H1 (cell line): ENCODE data around the gene CLDN14. TPM values are rescaled to one million over a fixed set of nuclear protein-coding genes. Genes with fewer than 3 reads are reported as not detected.

Experiments used
- CTCF ChIA-PET: fragments of 300-600 bp; sonication (Branson Sonifier 250); formaldehyde crosslinking; loops from one replicate; lab custom pipeline; 2021; ENCODE audit not compliant: partially characterized antibody; lab: Charles Lee
- POLR2A ChIA-PET: fragments of 300-600 bp; sonication (Branson Sonifier 250); formaldehyde crosslinking; loops from one replicate; lab custom pipeline; 2021; ENCODE audit warnings: inconsistent platforms; ENCODE audit not compliant: partially characterized antibody; lab: Charles Lee
- DNase-seq, 2 experiments: peaks; one replicate each; pipeline versions ENCODE4 v3.0.0 to v3.0.0-alpha.2; 2010 to 2022; ENCODE audit warnings: low spot score in 2 of 2, low read depth in 1 of 2, mixed read lengths in 1 of 2
- FAIRE-seq: peaks from 2 replicates; lab custom pipeline; 2011; peaks lifted over from hg19 to GRCh38; lab: Jason Lieb, UNC
- H2AFZ ChIP-seq: 2 replicates; pipeline ENCODE4 v1.8.1; 2012; ENCODE audit warnings: low read length, inconsistent platforms
- H2AK5ac ChIP-seq: 2 replicates; pipeline ENCODE4 v1.6.1; 2013; ENCODE audit warnings: low read depth, low read length
- H2BK120ac ChIP-seq: replicated peaks from 2 replicates; pipeline ENCODE3; 2013; ENCODE audit warnings: low read depth, low read length, inconsistent platforms
- H2BK12ac ChIP-seq: 2 replicates; pipeline ENCODE4 v1.6.1; 2013; ENCODE audit warnings: low read depth, low read length
- H2BK15ac ChIP-seq: 2 replicates; pipeline ENCODE4 v1.6.1; 2013; ENCODE audit warnings: low read length
- H2BK20ac ChIP-seq: 2 replicates; pipeline ENCODE4 v1.6.1; 2013; ENCODE audit warnings: low read length
- H2BK5ac ChIP-seq: 2 replicates; pipeline ENCODE4 v1.6.1; 2013; ENCODE audit warnings: low read depth, low read length
- H3K14ac ChIP-seq: 2 replicates; pipeline ENCODE4 v1.6.1; 2013; ENCODE audit warnings: inconsistent platforms; ENCODE audit not compliant: insufficient read length
- H3K18ac ChIP-seq: 2 replicates; pipeline ENCODE4 v1.6.1; 2013; ENCODE audit warnings: low read length; ENCODE audit errors: extremely low read depth
- H3K23ac ChIP-seq: 2 replicates; pipeline ENCODE4 v1.6.1; 2013; ENCODE audit warnings: inconsistent platforms; ENCODE audit not compliant: insufficient read length
- H3K23me2 ChIP-seq: 2 replicates; pipeline ENCODE4 v1.6.1; 2013; ENCODE audit warnings: low read depth, low read length
- H3K27ac ChIP-seq: 2 replicates; pipeline ENCODE4 v1.6.1; 2011; ENCODE audit warnings: low read depth, low read length, inconsistent platforms
- H3K27me3 ChIP-seq, 4 experiments: replicated peaks in 1 of 4; 1 replicate in 1 of 4; 2 replicates in 3 of 4; pipeline versions ENCODE4 v1.6.1 to v1.8.1; 2011 to 2013; ENCODE audit warnings: low read length in 3 of 4, mild to moderate bottlenecking in 3 of 4, inconsistent platforms in 2 of 4, mixed read lengths in 2 of 4, moderate library complexity in 1 of 4; ENCODE audit not compliant: control insufficient read depth in 3 of 4, insufficient read depth in 3 of 4; ENCODE audit errors: extremely low read depth in 1 of 4
- H3K36me3 ChIP-seq, 4 experiments: 2 replicates each; pipeline versions ENCODE4 v1.6.1 to v1.8.1; 2011 to 2013; ENCODE audit warnings: mild to moderate bottlenecking in 4 of 4, low read length in 3 of 4, moderate library complexity in 2 of 4, control low read depth in 1 of 4, inconsistent platforms in 1 of 4; ENCODE audit not compliant: insufficient read depth in 4 of 4, control insufficient read depth in 2 of 4
- H3K4ac ChIP-seq: replicated peaks from 2 replicates; pipeline ENCODE3; 2013; ENCODE audit warnings: low read length, low read depth, mixed read lengths, inconsistent platforms; ENCODE audit not compliant: insufficient read length
- H3K4me1 ChIP-seq, 4 experiments: replicated peaks in 1 of 4; 1 replicate in 1 of 4; 2 replicates in 3 of 4; pipeline versions ENCODE4 v1.6.1 to v1.8.1; 2011 to 2013; ENCODE audit warnings: low read length in 3 of 4, inconsistent platforms in 2 of 4, mixed read lengths in 1 of 4; ENCODE audit not compliant: insufficient read depth in 4 of 4, control insufficient read depth in 3 of 4
- H3K4me2 ChIP-seq, 2 experiments: 2 replicates each; pipeline versions ENCODE4 v1.6.1 to v1.8.1; 2011 to 2013; ENCODE audit warnings: low read depth in 2 of 2, low read length in 2 of 2, control low read depth in 1 of 2, inconsistent platforms in 1 of 2, mild to moderate bottlenecking in 1 of 2; ENCODE audit not compliant: insufficient read depth in 1 of 2
- H3K4me3 ChIP-seq, 4 experiments: fragments of 200-600, 300-600 bp in 1 of 4; sonication (generic), shearing (Covaris generic), sonication (Bioruptor Twin) in 1 of 4; 2 replicates each; pipeline versions ENCODE4 v1.5.1 to v1.8.1; 2011 to 2016; ENCODE audit warnings: low read length in 4 of 4, low read depth in 3 of 4, control low read depth in 2 of 4, inconsistent platforms in 2 of 4, mild to moderate bottlenecking in 2 of 4, mixed read lengths in 1 of 4, moderate library complexity in 1 of 4; ENCODE audit not compliant: insufficient read depth in 2 of 4; ENCODE audit errors: extremely low read depth in 1 of 4
- H3K56ac ChIP-seq: replicated peaks from 2 replicates; pipeline ENCODE3; 2013; ENCODE audit warnings: low read depth, mild to moderate bottlenecking, mixed read lengths, low read length, inconsistent platforms; ENCODE audit not compliant: insufficient read length
- H3K79me1 ChIP-seq: 2 replicates; pipeline ENCODE4 v1.6.1; 2013; ENCODE audit warnings: low read depth, low read length, control low read depth
- H3K79me2 ChIP-seq, 2 experiments: 2 replicates each; pipeline versions ENCODE4 v1.6.1 to v1.8.1; 2012 to 2013; ENCODE audit warnings: low read length in 2 of 2, mild to moderate bottlenecking in 2 of 2, inconsistent platforms in 1 of 2; ENCODE audit not compliant: insufficient read depth in 2 of 2, control insufficient read depth in 1 of 2
- H3K9ac ChIP-seq, 4 experiments: replicated peaks in 1 of 4; 1 replicate in 1 of 4; 2 replicates in 3 of 4; pipeline versions ENCODE4 v1.6.1 to v1.8.1; 2011 to 2013; ENCODE audit warnings: low read depth in 3 of 4, low read length in 3 of 4, control low read depth in 2 of 4, mild to moderate bottlenecking in 2 of 4, moderate library complexity in 2 of 4, inconsistent platforms in 1 of 4; ENCODE audit errors: extremely low read depth in 1 of 4
- H3K9me3 ChIP-seq, 2 experiments: 2 replicates each; pipeline versions ENCODE4 v1.6.1 to v1.8.1; 2012 to 2013; ENCODE audit warnings: mild to moderate bottlenecking in 2 of 2, moderate library complexity in 2 of 2, control low read depth in 1 of 2, inconsistent platforms in 1 of 2, low read depth in 1 of 2, low read length in 1 of 2, mixed read lengths in 1 of 2; ENCODE audit not compliant: insufficient read depth in 2 of 2
- H4K20me1 ChIP-seq, 2 experiments: replicated peaks in 1 of 2; 2 replicates each; pipeline versions ENCODE3 to v1.8.1; 2011 to 2013; ENCODE audit warnings: inconsistent platforms in 2 of 2, low read length in 2 of 2, mild to moderate bottlenecking in 1 of 2; ENCODE audit not compliant: insufficient read depth in 2 of 2, control insufficient read depth in 1 of 2
- H4K5ac ChIP-seq: 2 replicates; pipeline ENCODE4 v1.6.1; 2013; ENCODE audit warnings: low read length, low read depth, mixed read lengths, inconsistent platforms; ENCODE audit not compliant: insufficient read length
- H4K8ac ChIP-seq: 2 replicates; pipeline ENCODE4 v1.8.0; 2013; ENCODE audit warnings: mild to moderate bottlenecking, moderate library complexity, low read length, inconsistent platforms; ENCODE audit not compliant: insufficient read depth; ENCODE audit errors: extremely low read depth
- H4K91ac ChIP-seq: replicated peaks from 2 replicates; pipeline ENCODE3; 2013; ENCODE audit warnings: low read length, mixed read lengths, inconsistent platforms; ENCODE audit not compliant: insufficient read length
- BRCA1 ChIP-seq: IDR thresholded peaks from 2 replicates; pipeline ENCODE4 v1.6.1; 2012; ENCODE audit warnings: low read depth, low read length, improper control_type of control experiment
- CBX5 ChIP-seq: fragments of 300-800, 300-1000 bp; sonication (generic); IDR thresholded peaks from 2 replicates; pipeline ENCODE4 v1.7.1; 2016; ENCODE audit warnings: antibody characterized with exemption, low read length, low read depth
- CEBPB ChIP-seq: IDR thresholded peaks from 2 replicates; pipeline ENCODE4 v1.6.1; 2012; ENCODE audit warnings: low read depth, low read length
- CHD1 ChIP-seq: IDR thresholded peaks from 2 replicates; pipeline ENCODE4 v1.6.1; 2012; ENCODE audit warnings: low read depth, low read length, improper control_type of control experiment
- HDAC2 ChIP-seq, 2 experiments: fragments of 300-600 bp in 1 of 2; sonication (generic) in 1 of 2; IDR thresholded peaks; 2 replicates each; pipeline ENCODE4 v1.6.1; 2011 to 2012; ENCODE audit warnings: low read depth in 2 of 2, low read length in 2 of 2, mild to moderate bottlenecking in 2 of 2, moderate library complexity in 2 of 2, borderline replicate concordance in 1 of 2, inconsistent platforms in 1 of 2
- KDM4A ChIP-seq: IDR thresholded peaks from one replicate; pipeline ENCODE4 v1.7.1; 2012; ENCODE audit warnings: low read depth, mild to moderate bottlenecking, moderate library complexity, low read length, inconsistent platforms; ENCODE audit not compliant: severe bottlenecking
- PHF8 ChIP-seq: fragments of 200-600 bp; sonication (generic); conservative IDR thresholded peaks from 2 replicates; pipeline ENCODE4 v1.7.1; 2012; ENCODE audit warnings: low read depth, mild to moderate bottlenecking, inconsistent platforms, low read length, moderate library complexity
- SIRT6 ChIP-seq: IDR thresholded peaks from one replicate; pipeline ENCODE4 v1.7.1; 2012; ENCODE audit warnings: low read length, inconsistent platforms
- SIX5 ChIP-seq: IDR thresholded peaks from 2 replicates; pipeline ENCODE4 v1.6.1; 2011; ENCODE audit warnings: mild to moderate bottlenecking, low read depth, low read length
- SRF ChIP-seq: IDR thresholded peaks from 2 replicates; pipeline ENCODE4 v1.6.1; 2011; ENCODE audit warnings: mild to moderate bottlenecking, low read depth, low read length, moderate library complexity
- WGBS, 2 experiments: shearing (Covaris generic) in 1 of 2; methylation state at CpG; one replicate each; pipeline versions ENCODE4 v1.1.6 to v1.1.7; 2013 to 2015; ENCODE audit warnings: low lambda C conversion rate in 2 of 2, mixed read lengths in 2 of 2, inconsistent platforms in 1 of 2, low coverage in 1 of 2, missing lambda C conversion rate in 1 of 2; ENCODE audit not compliant: insufficient replicate concordance in 2 of 2, insufficient coverage in 1 of 2, insufficient read length in 1 of 2; ENCODE audit errors: extremely low coverage in 1 of 2, missing lambda C conversion rate in 1 of 2; 5-methylcytosine and 5-hydroxymethylcytosine counted together
- polyA plus RNA-seq, 7 experiments: library from polyadenylated mRNA; depleted of rRNA in 3 of 7; stranded (reverse) in 5 of 7; unstranded in 2 of 7; fragments of >200 nt in 5 of 7; fragments of 200-250 nt in 2 of 7; gene quantifications; 1 replicate in 5 of 7; 2 replicates in 1 of 7; 4 replicates in 1 of 7; pipeline versions ENCODE4 v1.2.1 to v1.2.3, GENCODE V29; 2011 to 2013; ENCODE audit warnings: missing spikeins in 2 of 7, mixed read lengths in 2 of 7
- total RNA-seq: library from RNA; stranded (reverse); fragmentation: NEBNext Ultra II Directional; extraction: Animal tissue kit (Norgen Biotek cat#: 25700); gene quantifications from 2 replicates; pipeline ENCODE4 v1.2.1, GENCODE V29; 2021
- TF ChIP-seq, protein P1 (sequence below): IDR thresholded peaks from 2 replicates; pipeline ENCODE4 v1.6.1; 2012; ENCODE audit warnings: inconsistent platforms

The CLDN14 gene
- total and polyA plus RNA-seq, 2 of the 8 experiments (the other 6 are each of a cell fraction or from before 2014, with no cell fraction given) = 0.08 TPM; not detected in 1

DNA sequence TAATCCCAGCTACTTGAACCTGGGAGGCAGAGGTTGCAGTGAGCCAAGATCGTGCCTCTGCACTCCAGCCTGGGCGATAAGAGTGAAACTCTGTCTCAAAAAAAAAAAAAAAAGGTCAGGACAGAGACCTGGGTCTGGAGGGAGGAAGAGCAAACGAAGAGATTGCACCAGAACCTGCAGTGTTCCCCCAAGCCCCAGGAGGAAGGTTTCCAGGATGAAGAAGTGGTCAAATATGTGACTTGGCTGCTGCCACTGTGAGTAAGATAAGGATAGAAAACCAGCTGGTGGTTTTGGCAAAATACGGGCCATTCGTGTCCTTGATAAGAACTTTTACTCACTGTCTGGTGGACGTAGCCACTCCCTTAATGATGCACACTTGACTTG lies 42.2 kb downstream of the CLDN14 start:
- Histone ChIP-seq H3K36me3 (no peaks in the 10 kb centered on the region), H2BK120ac (no peak overlapping the region), H3K4ac (no peak overlapping the region), H3K9ac (no peak overlapping the region), H2BK5ac (no peak overlapping the region), H3K4me1 (no peaks in the 10 kb centered on the region), H4K5ac (no peak overlapping the region), H3K9me3 (no peaks in the 10 kb centered on the region), H3K79me2 (no peaks in the 10 kb centered on the region), H2BK12ac (no peak overlapping the region), H3K23me2 (no peaks in the 10 kb centered on the region), H4K8ac (no peak overlapping the region), H3K27ac (no peak overlapping the region), H4K91ac (no peak overlapping the region), H3K79me1 (no peaks in the 10 kb centered on the region), H3K4me2 (no peak overlapping the region), H3K18ac (no peak overlapping the region), H2BK20ac (no peak overlapping the region), H3K56ac (no peak overlapping the region), H3K23ac (no peak overlapping the region), H2BK15ac (no peak overlapping the region), H2AFZ (no peak overlapping the region), H3K27me3 (no peaks in the 10 kb centered on the region), H3K4me3 (no peak overlapping the region), H2AK5ac (no peak overlapping the region), H3K14ac (no peak overlapping the region), H4K20me1 (no peaks in the 10 kb centered on the region)
- DNase-seq (no peak), FAIRE-seq (no peak)
- ChIA-PET POLR2A (interaction anchor here (0.6 kb wide), 1 partner anchor 55 kb away, joined by 4 read pairs; no protein-coding TSS in a partner anchor), CTCF (no interaction called here)
- 91% methylated on average over 3 of the region's 6 CpGs; no CpG with 5 or more reads in 1 of the 2 experiments for WGBS, 2 experiments
- TF ChIP-seq SIX5 (no peak), PHF8 (no peak), CEBPB (no peak), CHD1 (no peak), SIRT6 (no peak), CBX5 (no peak), KDM4A (no peak), HDAC2 (IDR thresholded peaks at IDR 0.05; ENCODE audit: borderline replicate concordance in 1 of 2, low read depth in 2 of 2, low read length in 2 of 2) (no peak), BRCA1 (no peak), SRF (no peak)
- TF ChIP-seq, protein P1, sequence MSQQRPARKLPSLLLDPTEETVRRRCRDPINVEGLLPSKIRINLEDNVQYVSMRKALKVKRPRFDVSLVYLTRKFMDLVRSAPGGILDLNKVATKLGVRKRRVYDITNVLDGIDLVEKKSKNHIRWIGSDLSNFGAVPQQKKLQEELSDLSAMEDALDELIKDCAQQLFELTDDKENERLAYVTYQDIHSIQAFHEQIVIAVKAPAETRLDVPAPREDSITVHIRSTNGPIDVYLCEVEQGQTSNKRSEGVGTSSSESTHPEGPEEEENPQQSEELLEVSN = no peak
